A204.1 (cell line): Measurements from ENCODE around the gene PRDM5.
"Not testable (repeated sequence)": the region's sequence is repeated elsewhere in the genome, so short reads cannot be mapped to it uniquely, and the experiment has no call there.

ENCODE experiments used
- FAIRE-seq: peaks from 2 replicates; lab custom pipeline; 2012; peaks lifted over from hg19 to GRCh38; lab: Jason Lieb, UNC

PRDM5 gene

DNA sequence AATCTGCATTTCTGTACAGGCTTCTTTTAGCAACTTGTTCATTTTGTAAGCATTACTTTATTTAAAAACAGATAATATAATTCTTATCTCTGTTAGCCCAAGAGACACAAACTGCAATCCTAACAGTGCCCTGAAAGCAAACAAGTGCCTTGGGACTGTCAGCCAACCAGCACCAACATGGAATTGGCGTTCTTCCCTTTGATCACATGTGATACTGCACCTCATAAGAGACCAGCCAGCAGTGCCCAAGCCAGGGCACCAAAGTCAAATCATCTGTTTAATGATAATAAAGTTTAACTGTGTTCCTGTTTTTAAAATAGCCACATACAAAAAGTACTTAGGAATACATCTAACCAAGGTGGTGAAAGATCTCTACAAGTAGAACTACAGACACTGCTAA, 223.2 kb downstream of the PRDM5 start:
- FAIRE-seq = no peak

DNA sequence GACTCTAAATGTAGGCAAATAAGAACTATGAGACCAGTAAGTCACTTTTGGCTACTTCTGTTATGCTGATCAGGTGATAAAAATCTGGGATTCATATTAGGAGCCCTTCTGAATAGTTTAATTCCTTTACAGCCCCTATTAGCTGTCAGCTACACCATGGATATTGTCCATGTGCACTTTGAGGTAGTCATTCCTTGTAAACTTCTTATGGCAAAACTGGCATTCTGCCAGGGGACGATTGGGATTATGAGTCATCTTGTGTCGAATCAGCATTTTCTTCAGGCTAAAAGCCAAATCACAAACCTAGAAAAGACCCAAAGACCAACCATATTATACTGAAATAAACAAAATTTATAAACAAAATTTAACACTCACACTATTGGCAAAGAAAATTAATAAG, 227.6 kb downstream of the PRDM5 start:
- no peak for FAIRE-seq

DNA sequence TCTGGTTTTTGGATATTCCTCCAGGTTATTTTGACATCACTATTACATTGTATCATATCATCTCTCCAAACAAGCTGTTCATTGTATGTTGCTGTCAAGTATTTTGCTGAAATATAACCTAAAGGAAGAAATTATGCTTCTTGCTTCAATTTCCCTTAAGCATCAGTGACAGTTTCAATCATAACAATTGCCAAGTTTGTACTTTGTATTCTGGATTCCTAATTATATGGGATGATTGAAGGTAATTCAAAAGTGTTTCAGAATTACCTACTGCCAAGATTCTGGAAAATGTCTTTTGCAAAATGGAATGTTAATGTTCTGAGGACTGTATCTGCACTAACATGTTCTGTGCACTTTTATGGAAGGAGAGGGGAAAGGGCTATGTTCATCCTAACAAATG, 228.7 kb downstream of the PRDM5 start:
- FAIRE-seq = no peak

DNA sequence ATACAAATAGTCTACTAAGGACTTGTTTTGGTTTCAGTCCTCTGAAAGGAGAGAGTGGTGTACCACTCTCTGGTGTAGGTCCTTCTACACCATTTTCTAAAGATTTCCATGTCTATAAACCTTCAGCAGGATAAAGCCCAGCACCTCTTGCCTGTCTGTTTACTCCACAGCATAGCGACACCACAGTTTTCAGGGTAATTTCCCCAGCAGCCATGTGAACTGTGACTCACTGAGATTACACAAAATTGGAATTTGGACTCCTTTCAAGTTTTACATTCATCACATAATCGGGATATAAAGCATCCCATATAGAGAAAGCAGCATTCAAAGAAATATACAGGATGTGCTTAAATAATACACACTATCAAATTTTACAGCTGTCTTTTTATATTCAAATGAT, 229.6 kb downstream of the PRDM5 start:
- FAIRE-seq = no peak

DNA sequence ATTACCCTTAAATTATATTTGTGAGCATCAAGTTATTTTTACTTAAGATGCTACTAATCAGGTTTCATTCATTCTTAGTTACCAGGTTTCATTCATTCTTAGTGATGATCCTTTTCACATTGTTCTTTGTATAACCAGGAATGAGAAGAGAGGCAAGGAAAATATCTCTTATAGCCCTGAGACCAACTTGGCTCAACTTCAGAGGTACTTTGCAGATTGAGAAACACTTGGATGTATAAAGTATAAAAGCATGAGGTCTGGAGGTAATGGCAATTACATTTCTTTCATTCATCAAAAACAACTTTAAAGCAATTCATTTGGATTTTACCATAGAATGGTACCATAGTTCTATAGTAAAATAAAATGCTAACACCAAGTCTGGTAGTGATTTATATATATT, 231.0 kb downstream of the PRDM5 start:
- FAIRE-seq = no peak

DNA sequence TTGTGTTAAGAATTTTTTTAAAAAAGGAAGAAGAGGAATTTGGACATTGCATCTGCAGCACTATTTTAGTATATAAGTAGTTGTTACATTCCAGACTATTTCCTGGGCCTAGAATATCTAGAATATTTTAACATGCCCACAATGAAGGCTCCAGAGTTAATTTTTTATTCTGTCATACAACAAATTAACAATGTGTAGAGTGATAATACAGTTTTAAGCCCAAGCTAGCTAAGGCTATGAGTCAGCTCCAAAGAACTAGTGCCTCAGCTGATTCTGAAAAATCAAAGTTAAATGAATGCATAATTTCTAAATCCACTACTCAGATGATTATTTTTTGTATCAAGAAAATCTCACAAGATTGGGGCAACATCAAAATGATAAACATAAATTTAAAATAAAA, 231.4 kb downstream of the PRDM5 start:
- no peak for FAIRE-seq

DNA sequence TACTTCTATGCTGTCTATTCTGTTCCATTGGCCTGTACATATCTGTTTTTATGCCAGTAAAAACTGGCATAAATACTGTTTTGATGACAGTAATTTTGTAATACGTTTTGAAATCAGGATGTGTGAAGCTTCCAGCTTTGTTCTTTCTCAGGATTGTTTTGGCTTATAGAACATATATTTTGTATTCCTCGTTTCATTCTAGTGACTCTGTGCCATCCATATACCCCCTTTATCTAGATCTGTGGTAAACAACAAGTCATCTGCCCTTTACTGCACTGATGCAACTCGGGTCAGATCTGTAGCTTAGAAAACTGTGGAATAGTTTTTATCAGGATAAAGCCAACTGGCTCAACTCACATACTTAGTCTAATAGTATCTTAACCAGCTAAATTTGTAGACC, 233.7 kb downstream of the PRDM5 start:
- no peak for FAIRE-seq

DNA sequence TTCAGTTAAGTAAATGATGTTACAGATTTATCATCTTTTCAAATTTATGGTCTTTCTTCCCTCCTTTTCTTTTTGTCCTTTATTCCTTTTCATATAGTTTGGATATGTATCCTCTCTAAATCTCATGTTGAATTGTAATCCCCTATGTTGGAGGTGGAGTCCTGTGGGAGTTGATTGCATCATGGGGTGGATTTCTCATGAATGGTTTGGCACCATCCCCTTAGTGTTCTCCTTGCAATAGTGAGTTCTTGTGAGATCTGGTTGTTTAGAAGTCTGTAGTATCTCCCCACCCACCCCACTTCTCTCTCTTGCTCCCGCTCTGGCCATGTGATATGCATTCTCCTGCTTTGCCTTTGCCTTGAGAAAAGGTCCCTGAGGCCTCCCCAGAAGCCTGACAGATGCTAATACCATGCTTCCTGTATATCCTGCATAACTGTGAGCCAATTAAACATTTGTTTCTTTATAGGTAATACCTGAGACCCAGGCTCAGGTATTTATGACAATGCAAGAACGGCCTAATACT, 236.7 kb downstream of the PRDM5 start:
- FAIRE-seq = no peak

DNA sequence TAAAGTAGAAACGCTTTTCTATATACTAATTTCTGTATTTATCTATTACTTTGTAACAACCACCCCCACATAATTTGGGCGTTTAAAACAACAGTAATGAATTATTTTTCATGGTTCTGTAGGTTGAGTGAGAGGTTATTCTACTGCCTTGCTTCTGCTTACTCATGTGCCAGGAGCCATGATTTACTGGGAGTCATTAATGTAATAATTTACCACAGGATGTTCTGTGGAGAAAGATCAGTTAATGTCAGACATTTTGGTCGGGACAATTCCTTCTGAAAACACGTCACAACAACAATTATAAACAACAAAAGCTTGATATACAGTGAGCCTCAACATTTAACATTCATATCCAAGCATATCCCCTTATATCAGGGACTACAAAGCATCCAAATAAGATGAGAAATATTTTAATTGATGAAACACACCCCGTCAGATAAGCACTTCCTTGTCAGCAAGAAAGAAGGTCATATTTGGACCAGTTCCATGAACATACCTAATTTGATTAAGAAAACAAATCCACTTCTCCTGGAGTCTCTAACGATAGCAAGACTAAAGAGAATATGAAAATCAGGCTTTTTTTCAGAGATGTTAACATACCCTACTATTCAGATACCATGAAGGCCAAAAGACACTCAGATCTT, 238.5 kb downstream of the PRDM5 start:
- FAIRE-seq = no peak

DNA sequence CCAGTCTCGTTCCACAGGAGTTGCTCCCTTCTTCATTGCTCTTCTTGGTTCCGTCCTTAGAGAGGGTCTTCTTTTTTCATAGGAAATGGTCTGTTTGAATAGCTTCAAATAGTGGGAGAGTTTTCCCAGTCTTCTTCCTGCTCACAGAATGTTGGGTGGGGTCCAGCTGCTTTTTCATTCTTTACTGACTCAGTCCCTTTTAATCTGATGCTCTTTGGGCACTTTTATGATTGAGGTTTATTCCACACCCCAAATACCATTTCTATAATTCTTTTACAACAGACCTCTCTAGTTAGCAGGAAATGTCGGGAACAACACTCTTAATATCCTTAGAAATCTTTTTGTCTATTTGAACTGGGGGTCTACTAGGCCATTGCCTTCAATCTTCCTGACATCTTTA, 239.5 kb downstream of the PRDM5 start:
- no peak for FAIRE-seq

DNA sequence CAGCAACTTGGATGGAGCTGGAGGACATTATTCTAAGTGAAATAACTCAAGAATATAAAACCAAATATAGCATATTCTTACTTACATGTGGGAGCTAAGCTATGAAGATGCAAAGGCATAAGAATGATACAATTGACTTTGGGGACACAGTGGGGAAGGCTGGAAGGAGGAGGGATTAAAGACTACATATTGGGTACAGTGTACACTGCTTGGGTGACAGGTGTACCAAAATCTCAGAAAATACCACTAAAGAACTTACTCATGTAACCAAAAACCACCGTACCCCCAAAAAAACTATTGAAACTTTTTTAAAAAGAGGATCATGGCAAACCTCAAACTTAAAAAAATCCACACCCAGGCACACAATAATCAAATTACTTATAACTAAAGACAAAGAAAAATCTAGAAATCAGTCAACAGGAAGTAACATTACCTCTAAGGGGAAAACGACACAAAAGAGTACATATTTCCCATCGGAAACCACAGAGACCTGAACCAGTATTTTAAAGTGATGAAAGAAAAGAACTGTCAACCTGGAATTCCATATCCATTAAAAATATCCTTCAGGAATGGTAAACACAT, 241.8 kb downstream of the PRDM5 start:
- no peak for FAIRE-seq

DNA sequence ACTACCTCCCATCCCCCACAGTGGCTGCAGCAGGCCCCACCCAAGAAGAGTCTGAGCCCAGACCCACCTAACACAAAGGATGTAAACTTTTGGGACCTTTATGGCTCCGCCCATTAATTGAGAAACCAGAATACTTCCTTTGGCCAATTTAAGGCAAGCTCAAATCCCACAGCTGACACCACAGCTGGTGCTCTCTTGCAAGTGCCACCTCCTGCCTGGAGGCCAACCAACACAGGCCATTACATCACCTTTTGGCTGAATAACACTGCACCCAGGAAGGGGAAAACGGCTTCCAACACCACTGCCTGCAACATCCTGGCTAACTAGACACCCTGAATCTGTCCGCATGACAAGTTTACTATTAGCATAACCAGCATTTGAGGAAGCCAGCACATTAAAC, 248.8 kb downstream of the PRDM5 start:
- no peak for FAIRE-seq

DNA sequence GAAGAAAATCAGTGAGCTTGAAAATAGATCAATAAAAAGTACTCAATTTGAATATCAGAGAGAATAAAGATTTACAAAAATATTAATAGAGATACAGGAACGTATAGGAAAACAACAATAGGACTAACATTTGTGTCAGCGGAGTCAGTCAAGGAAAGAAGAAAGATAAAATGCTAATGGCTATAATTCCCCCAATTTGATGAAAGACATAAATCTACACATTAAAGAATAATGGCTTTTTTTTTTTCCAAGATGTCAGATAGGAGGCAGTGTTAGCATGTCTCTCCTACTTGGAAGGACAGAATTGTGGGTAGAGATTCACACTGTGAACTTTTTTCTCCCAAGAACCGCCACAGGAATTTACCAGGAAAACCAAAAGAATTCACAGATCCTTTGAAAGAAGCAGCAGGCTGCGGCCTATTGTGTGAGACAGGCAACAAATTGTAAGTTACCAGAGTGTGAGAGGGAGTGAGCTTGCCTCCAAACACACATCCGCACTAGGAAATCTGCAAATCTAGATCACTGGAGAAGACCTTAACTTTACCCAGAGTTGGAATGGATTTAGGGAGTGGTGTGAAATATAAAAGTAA, 249.9 kb downstream of the PRDM5 start:
- no peak for FAIRE-seq

DNA sequence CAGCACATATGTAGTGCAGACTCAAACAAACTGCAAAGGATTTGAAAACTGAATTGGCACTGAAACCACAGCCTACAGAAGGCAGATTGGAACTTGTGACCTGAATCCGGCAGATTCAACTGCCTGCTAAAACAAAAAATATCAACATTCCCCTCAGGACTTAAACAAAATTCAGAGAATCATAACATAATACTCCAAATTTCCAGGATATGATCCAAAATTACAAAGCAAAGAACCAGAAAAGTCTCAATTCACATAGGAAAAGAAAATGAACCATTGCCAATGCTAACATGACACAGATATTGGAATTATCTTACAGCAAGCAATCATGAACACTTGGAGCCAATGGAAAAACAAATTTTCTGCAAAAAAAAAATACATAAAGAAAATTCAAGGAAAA, 250.4 kb downstream of the PRDM5 start:
- FAIRE-seq = no peak

DNA sequence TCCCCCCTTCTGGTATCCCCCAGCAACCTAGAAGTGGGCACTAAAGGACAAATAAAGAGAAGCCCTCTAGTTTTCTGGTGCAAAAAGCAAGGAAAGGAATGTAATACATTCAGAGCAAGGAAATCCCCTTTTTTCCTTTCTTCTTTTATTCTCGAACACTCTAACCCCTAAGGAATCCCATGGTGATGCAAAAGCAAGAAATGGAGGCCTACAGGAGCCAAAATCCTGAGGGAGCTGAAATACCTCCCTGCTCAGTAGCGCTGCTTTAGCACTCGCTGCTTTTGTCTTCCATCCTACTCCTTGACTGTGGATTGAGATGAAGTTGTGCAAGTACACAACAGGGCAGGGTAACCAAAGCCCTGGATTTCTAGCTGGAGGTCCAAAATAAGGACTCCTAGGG, 251.0 kb downstream of the PRDM5 start:
- no peak for FAIRE-seq

DNA sequence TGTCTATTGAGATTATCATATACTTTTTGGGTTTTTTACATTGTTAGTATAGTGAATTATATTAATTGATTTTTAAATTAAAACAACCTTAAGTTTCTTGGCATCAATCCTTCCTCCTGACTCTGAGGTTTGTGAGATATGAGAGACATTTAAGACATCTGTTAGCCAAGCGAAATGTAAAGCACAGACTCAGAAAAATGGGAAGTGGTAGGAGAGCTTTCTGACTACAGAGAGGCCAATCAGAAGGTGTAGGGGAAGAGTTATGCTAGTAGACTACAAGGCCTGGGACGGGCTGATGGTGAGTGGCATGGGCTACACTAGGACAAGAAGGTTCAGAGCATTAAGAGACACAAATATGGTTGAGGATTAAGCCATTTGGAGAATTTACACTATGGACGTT, 255.4 kb downstream of the PRDM5 start:
- FAIRE-seq = no peak

DNA sequence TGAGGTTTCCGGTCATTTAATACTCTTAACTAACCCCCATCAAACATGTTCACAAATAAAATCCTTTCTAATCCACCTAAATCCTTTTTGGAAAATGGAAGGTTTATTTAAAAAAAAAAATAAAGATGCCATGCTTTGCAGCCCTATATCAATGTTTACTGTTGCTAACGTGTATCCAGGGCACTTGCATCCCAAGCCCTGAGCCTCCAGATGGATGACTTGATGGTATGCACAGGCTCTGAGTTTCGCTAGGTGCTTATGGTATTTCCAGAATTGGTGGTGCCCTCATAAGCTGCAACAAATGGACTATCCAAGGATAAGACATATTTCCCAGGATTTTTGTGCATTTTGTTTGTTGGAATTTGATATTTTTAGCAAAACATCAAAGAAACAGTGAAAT, 257.7 kb downstream of the PRDM5 start:
- no peak for FAIRE-seq

DNA sequence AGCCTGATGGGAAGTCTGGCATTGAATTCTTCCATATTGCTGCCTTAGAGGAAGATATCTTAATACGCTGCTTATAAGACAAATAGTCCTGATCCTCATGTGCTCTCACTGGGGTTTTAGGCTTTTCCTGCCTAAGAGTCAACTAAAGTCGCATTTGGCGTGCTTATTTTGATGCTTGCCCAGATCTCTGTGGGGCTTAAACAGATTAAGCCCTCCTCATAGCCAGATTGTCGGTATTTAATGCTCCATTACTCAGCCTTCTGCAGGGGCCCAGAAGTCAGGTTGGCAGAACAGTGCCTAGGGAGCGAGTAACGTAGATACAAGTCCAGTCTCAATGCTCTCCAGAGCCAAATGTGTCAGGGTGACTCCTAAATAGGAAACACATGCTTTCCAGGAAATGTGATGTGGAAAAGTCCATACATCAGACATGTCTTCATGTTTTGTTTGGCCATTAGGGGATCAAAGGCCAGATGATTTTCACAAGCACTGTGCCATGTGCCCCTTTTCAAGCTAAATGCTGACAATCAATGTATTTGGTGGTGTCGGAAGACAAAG, 262.8 kb downstream of the PRDM5 start:
- no peak for FAIRE-seq

DNA sequence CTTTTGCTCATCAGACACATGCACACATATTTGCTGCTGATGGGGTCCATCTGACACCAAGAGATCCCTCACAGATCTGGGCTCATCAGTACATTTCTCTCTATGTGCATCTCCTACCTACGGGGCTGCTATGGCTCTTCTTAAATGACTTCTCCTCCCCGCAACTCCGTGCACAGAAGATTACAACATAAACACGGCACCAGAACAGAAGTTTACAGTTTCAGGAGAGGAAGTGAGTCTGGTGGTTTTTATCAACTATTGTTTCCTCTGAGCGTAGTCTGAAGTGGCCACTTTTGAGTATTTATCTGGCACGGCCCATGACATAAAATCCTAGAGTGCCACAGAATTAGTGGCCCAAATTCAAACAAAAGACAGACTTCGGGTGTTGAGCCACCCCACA, 263.8 kb downstream of the PRDM5 start:
- FAIRE-seq = no peak

DNA sequence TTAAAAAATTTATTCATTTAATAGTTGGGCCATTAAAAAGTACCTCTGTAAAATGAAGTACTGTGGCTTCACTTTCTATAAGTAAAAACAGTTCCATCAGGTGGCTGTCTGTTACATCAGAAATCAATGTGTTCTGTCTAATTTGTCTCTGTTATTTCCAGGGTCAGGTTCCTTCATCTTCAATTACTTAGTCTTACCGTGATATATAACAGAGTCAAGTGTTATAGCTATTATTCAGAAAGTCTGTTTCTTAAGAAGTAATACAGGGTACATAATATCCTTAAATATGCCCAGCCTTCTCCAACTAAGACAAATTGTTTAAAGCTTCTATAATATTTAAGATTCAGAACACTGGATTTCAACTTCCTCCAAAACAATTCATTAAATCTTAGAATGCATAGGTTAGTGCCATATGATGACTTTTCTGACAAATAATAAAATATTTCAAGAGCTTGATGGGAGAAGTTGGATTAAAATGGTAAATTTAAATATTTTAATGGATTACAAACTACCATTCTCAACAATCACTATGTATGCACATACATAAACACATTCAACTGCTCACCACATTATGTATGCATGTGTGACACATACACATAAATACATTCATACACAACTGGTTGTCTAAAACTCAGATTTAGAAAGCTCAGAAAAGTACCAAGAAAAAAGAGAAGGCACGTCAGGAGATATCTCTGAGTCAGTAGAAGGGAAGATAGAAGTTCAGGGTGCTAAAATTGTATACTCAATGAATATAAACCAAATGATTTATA, 268.5 kb downstream of the PRDM5 start:
- FAIRE-seq = no peak

DNA sequence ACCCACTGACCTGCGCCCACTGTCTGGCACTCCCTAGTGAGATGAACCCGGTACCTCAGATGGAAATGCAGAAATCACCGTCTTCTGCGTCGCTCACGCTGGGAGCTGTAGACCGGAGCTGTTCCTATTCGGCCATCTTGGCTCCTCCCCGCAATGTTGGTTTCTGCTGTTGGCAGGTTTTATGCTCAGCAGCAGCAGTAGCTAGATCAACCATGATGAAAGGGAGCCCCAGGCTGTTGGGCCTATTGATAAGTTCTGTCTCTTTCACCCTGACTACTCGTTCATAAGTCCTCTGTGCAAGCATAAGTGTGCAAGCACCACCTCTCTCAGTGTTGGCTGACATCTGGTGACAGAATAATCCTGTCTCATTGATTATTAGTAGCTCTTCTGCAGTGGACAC, 274.2 kb downstream of the PRDM5 start:
- FAIRE-seq = not testable (repeated sequence)
